Ishikawa (cell line): ENCODE results near the gene DYNLL1.

Experiments used
- CEBPB ChIP-seq: IDR thresholded peaks from 2 replicates; pipeline ENCODE4 v1.6.1; 2012
- CREB1 ChIP-seq: IDR thresholded peaks from 2 replicates; pipeline ENCODE4 v1.6.1; 2012; ENCODE audit warnings: low read depth
- EGR1 ChIP-seq: IDR thresholded peaks from 2 replicates; pipeline ENCODE4 v1.6.1; 2012
- EP300 ChIP-seq: IDR thresholded peaks from 2 replicates; pipeline ENCODE4 v1.6.1; 2012; ENCODE audit warnings: borderline replicate concordance
- FOXM1 ChIP-seq: IDR thresholded peaks from 2 replicates; pipeline ENCODE4 v1.6.1; 2012; ENCODE audit warnings: low read depth, borderline replicate concordance
- NFIC ChIP-seq: IDR thresholded peaks from 2 replicates; pipeline ENCODE4 v1.6.1; 2012
- RAD21 ChIP-seq: IDR thresholded peaks from 2 replicates; pipeline ENCODE4 v1.6.1; 2012; ENCODE audit warnings: low read depth
- TAF1 ChIP-seq: IDR thresholded peaks from 2 replicates; pipeline ENCODE4 v1.6.1; 2012; ENCODE audit warnings: low read depth, mild to moderate bottlenecking
- TCF12 ChIP-seq: IDR thresholded peaks from 2 replicates; pipeline ENCODE4 v1.6.1; 2012; ENCODE audit warnings: low read depth
- TEAD4 ChIP-seq: IDR thresholded peaks from 2 replicates; pipeline ENCODE4 v1.6.1; 2012
- USF1 ChIP-seq: IDR thresholded peaks from 2 replicates; pipeline ENCODE4 v1.6.1; 2012
- YY1 ChIP-seq: IDR thresholded peaks from 2 replicates; pipeline ENCODE4 v1.6.1; 2012; ENCODE audit warnings: low read depth
- ZBTB7A ChIP-seq: IDR thresholded peaks from 2 replicates; pipeline ENCODE4 v1.6.1; 2012; ENCODE audit warnings: low read depth
- TF ChIP-seq, protein P1 (sequence below): IDR thresholded peaks from 2 replicates; pipeline ENCODE4 v1.6.1; 2012
- TF ChIP-seq, protein P2 (sequence below): IDR thresholded peaks from 2 replicates; pipeline ENCODE4 v1.6.1; 2012; ENCODE audit warnings: low read depth, mild to moderate bottlenecking

The DYNLL1 gene

GRCh38 chr12:120497524-120498150 is 1.7 kb downstream of the DYNLL1 start:
- TF ChIP-seq EGR1 (no peak), EP300 (no peak), FOXM1 (no peak), NFIC (no peak), USF1 (no peak), TAF1 (no peak), TEAD4 (no peak), TCF12 (no peak), RAD21 (no peak), ZBTB7A (no peak), CEBPB (no peak), YY1 (no peak), CREB1 (no peak)
- TF ChIP-seq, protein P1, sequence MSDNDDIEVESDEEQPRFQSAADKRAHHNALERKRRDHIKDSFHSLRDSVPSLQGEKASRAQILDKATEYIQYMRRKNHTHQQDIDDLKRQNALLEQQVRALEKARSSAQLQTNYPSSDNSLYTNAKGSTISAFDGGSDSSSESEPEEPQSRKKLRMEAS, result no peak
- TF ChIP-seq, protein P2, sequence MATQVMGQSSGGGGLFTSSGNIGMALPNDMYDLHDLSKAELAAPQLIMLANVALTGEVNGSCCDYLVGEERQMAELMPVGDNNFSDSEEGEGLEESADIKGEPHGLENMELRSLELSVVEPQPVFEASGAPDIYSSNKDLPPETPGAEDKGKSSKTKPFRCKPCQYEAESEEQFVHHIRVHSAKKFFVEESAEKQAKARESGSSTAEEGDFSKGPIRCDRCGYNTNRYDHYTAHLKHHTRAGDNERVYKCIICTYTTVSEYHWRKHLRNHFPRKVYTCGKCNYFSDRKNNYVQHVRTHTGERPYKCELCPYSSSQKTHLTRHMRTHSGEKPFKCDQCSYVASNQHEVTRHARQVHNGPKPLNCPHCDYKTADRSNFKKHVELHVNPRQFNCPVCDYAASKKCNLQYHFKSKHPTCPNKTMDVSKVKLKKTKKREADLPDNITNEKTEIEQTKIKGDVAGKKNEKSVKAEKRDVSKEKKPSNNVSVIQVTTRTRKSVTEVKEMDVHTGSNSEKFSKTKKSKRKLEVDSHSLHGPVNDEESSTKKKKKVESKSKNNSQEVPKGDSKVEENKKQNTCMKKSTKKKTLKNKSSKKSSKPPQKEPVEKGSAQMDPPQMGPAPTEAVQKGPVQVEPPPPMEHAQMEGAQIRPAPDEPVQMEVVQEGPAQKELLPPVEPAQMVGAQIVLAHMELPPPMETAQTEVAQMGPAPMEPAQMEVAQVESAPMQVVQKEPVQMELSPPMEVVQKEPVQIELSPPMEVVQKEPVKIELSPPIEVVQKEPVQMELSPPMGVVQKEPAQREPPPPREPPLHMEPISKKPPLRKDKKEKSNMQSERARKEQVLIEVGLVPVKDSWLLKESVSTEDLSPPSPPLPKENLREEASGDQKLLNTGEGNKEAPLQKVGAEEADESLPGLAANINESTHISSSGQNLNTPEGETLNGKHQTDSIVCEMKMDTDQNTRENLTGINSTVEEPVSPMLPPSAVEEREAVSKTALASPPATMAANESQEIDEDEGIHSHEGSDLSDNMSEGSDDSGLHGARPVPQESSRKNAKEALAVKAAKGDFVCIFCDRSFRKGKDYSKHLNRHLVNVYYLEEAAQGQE, result no peak

DNA sequence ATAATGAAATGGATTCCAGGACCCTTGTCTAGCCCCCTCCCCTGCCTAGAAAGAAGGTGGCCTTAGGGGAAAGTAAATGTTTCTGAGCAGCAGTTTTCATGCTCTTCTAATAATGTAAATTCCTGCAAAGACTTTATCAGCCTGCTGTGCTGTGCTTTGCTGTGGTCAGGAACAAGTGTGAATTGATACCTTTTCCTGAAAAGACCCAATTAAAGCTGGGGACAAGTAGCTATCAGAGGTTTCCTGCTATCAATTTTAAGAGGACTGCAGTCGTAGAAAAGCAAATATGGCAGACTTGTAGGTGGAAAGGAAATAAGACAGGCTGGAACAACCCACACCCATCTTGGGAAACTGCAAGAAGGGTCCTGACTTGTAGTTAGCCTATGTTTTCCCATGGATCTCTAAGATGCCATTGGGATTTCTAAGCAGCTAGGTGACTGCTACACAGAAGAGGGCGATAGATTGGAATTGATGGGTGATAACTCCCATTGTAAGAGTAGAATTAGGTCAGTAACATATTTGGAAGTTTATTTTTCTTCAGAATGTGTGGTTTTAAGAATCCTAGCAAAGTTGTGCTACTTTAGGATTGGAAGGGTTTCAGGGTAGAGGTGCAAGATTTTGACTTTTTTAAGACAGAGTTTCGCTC is 3.1 kb downstream of the DYNLL1 start:
- TF ChIP-seq CEBPB, result no peak
- no peak for TF ChIP-seq CREB1
- no peak for TF ChIP-seq FOXM1
- TF ChIP-seq, protein P2, result no peak
- no peak for TF ChIP-seq RAD21
- no peak for TF ChIP-seq USF1
- no peak for TF ChIP-seq ZBTB7A
- TF ChIP-seq YY1, result no peak
- no peak for TF ChIP-seq TCF12
- no peak for TF ChIP-seq EGR1
- TF ChIP-seq TEAD4, result no peak
- no peak for TF ChIP-seq NFIC
- TF ChIP-seq TAF1, result no peak
- TF ChIP-seq, protein P1, result no peak
- TF ChIP-seq EP300, result no peak

DNA sequence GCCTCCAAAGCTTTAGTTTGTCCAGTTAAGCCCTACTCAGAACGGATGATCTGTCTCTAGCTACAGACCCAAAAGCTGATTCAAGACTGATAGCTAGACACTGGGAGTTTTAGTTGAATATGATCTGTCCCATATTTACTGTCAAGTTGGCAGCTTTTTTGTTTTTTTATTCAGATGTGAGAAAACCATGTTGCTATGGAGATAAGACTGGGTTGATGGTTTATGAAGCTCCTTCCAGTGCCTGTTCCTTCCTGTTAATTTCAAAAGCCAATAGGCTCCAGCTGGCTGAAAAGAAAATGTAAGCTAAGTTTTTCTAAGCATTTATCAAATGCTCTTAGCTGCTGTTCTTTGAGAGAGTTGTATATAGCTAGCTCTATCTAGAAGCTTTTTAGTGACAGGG is 4.7 kb downstream of the DYNLL1 start:
- TF ChIP-seq EGR1 (no peak), ZBTB7A (no peak), CEBPB (no peak), NFIC (no peak), TEAD4 (no peak)
- TF ChIP-seq, protein P2, result no peak

GRCh38 chr12:120504587-120504986 is 8.7 kb downstream of the DYNLL1 start:
- TF ChIP-seq CEBPB (no peak), EGR1 (no peak), FOXM1 (no peak), ZBTB7A (no peak), TEAD4 (no peak), TCF12 (no peak), EP300 (no peak), USF1 (no peak), YY1 (no peak), NFIC (no peak), CREB1 (no peak), TAF1 (no peak), RAD21 (no peak)
- TF ChIP-seq, protein P2, result no peak
- TF ChIP-seq, protein P1, result no peak
